ENCODE data around the gene PRXL2C.

DNA sequence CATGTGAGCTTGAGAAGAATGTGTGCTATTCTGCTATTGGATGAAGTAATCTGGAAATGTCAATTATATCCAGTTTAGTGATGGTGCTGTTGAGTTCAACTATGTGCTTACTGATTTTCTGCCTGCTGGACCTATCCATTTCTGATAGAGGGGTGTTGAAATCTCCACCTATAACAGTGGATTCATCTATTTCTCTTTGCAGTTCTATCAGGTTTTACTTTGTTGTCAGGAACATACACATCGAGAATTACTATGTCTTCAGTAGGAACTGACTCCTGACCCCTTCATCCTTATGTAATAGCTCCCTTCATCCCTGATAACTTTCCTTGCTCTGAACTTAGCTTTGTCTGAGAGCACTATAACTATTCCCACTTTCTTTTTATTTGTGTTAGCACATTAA, 18.7 kb downstream of the PRXL2C start:
- TF ChIP-seq, protein P1, sequence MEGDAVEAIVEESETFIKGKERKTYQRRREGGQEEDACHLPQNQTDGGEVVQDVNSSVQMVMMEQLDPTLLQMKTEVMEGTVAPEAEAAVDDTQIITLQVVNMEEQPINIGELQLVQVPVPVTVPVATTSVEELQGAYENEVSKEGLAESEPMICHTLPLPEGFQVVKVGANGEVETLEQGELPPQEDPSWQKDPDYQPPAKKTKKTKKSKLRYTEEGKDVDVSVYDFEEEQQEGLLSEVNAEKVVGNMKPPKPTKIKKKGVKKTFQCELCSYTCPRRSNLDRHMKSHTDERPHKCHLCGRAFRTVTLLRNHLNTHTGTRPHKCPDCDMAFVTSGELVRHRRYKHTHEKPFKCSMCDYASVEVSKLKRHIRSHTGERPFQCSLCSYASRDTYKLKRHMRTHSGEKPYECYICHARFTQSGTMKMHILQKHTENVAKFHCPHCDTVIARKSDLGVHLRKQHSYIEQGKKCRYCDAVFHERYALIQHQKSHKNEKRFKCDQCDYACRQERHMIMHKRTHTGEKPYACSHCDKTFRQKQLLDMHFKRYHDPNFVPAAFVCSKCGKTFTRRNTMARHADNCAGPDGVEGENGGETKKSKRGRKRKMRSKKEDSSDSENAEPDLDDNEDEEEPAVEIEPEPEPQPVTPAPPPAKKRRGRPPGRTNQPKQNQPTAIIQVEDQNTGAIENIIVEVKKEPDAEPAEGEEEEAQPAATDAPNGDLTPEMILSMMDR (conservative IDR thresholded peaks at IDR 0.05; ENCODE audit: low read length): no peak
- no peak for TF ChIP-seq EZH2phosphoT487 (IDR thresholded peaks at IDR 0.05; ENCODE audit: borderline replicate concordance, low read depth, low read length)
